Measurements from ENCODE around the gene FAT3.

- TF ChIP-seq, protein P1, sequence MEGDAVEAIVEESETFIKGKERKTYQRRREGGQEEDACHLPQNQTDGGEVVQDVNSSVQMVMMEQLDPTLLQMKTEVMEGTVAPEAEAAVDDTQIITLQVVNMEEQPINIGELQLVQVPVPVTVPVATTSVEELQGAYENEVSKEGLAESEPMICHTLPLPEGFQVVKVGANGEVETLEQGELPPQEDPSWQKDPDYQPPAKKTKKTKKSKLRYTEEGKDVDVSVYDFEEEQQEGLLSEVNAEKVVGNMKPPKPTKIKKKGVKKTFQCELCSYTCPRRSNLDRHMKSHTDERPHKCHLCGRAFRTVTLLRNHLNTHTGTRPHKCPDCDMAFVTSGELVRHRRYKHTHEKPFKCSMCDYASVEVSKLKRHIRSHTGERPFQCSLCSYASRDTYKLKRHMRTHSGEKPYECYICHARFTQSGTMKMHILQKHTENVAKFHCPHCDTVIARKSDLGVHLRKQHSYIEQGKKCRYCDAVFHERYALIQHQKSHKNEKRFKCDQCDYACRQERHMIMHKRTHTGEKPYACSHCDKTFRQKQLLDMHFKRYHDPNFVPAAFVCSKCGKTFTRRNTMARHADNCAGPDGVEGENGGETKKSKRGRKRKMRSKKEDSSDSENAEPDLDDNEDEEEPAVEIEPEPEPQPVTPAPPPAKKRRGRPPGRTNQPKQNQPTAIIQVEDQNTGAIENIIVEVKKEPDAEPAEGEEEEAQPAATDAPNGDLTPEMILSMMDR (IDR thresholded peaks at IDR 0.05): no peak
- TF ChIP-seq POLR2AphosphoS5 (IDR thresholded peaks at IDR 0.05; ENCODE audit: low read depth, low read length) (no peak), TCF7L2 (IDR thresholded peaks at IDR 0.05; ENCODE audit: low read depth, low read length) (no peak), REST (IDR thresholded peaks at IDR 0.05; ENCODE audit: insufficient read depth in 1 of 2, low read depth in 2 of 2, low read length in 1 of 2) (no peak)
Measured at GRCh38 chr11:92225125-92225567, 528 bp downstream of the FAT3 start.
